Activated naive CD8-positive, alpha-beta T cell treated with anti-CD3 and anti-CD28 coated beads, Interleukin-2, amount 10 ng/mL, durations not matched to agents 7 days and 5 days (primary cell): Measurements from ENCODE around the gene PMM2. TPM values are rescaled to one million over a fixed set of nuclear protein-coding genes. Genes with fewer than 3 reads are reported as not detected.
"Not testable (repeated sequence)": the region's sequence is repeated elsewhere in the genome, so short reads cannot be mapped to it uniquely, and the experiment has no call there.

Source experiments
- ATAC-seq: fragments of 150-1000 bp; cut with Tn5 transposase; one replicate; pipeline ENCODE4 v1.10.0; 2021; ENCODE audit warnings: low read depth, moderate library complexity
- POLR2A ChIA-PET: fragments of 350-600 bp; sonication (Branson Sonifier 250); formaldehyde crosslinking; loops from one replicate; lab custom pipeline; 2021; ENCODE audit warnings: antibody characterized with exemption; lab: Charles Lee
- DNase-seq: peaks from one replicate; pipeline ENCODE4 v3.0.0; 2021
- H3K27ac Mint-ChIP-seq: one replicate; pipeline ENCODE4 v1.8.0; 2022; ENCODE audit warnings: mild to moderate bottlenecking, mixed read lengths
- H3K27me3 Mint-ChIP-seq: one replicate; pipeline ENCODE4 v1.8.0; 2022; ENCODE audit warnings: mild to moderate bottlenecking, moderate library complexity, mixed read lengths
- H3K36me3 Mint-ChIP-seq: one replicate; pipeline ENCODE4 v1.8.0; 2021; ENCODE audit warnings: mild to moderate bottlenecking, mixed read lengths
- H3K4me1 Mint-ChIP-seq: one replicate; pipeline ENCODE4 v1.8.0; 2021; ENCODE audit warnings: mixed read lengths
- H3K4me3 Mint-ChIP-seq: one replicate; pipeline ENCODE4 v1.8.0; 2022; ENCODE audit warnings: mild to moderate bottlenecking, moderate library complexity, mixed read lengths
- H3K9me3 Mint-ChIP-seq: one replicate; pipeline ENCODE4 v1.8.0; 2021; ENCODE audit warnings: mixed read lengths
- total RNA-seq, 2 experiments: library from RNA; stranded (reverse); gene quantifications; one replicate each; pipeline ENCODE4 v1.2.3, GENCODE V29; 2021

The PMM2 gene
- total RNA-seq = 10 to 100 TPM; 36.4 to 38.5 TPM

DNA sequence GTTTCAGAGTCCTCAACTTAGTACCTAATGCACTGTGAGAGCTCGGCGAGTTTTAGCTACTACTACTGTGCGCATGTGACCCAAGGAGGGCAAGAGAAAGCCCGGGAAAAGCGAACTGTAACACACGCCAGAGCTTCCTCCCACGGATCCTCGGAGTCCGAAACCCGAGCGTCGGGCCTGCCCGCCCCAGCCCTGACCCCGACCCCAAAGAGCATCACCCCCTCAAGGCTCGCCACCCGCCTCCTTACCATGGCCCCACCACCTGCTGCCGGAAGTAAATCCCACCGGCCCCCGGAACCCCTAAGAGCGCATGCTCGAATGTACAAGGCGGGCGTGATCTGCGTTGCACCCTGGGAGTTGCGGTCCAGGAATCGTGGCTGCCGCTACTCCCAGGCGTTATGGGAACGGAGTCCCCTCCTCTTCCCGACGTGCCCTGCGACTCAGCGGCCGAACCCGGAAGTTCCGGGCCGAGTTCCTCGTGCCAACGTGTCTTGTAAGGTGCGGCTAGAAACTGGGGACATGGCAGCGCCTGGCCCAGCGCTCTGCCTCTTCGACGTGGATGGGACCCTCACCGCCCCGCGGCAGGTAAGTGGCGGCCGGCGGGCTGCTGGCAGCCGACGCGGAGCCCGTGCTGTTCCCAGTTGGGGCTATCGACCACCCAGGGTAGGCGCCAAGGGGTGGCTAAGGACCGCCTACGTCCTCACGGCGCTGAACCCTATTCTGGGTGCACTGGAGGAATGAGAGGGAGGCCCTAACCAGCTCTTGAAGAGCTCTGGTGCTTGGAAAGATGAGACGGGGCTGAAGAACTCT lies at the start of gene PMM2, which contains the start of gene TMEM186:
Gene PMM2, plus strand, starts transcription at position 476 of the 810 bp plus-strand sequence. Its CDS starts 44 bp downstream, at position 520.
Gene TMEM186, minus strand, starts transcription at position 276 of the 810 bp plus-strand sequence. Its CDS starts 25 bp downstream, at position 251.
- POLR2A ChIA-PET = interaction anchor here (0.8 to 3.4 kb wide), 8 partner anchors 19 to 294 kb away, joined by 3 to 44 read pairs (median 4); partner anchors contain the start of genes ABAT, CARHSP1 and HAPSTR1
- peak; percentile 98 for ATAC-seq
- peak within 1 kb of the TSS; percentile 93 for H3K4me3 Mint-ChIP-seq
- peak; percentile 90 for DNase-seq
- peaks cover 34% of the 10 kb centered on the region for H3K4me1 Mint-ChIP-seq
- H3K9me3 Mint-ChIP-seq = no peaks in the 10 kb centered on the region
- no peaks in the 10 kb centered on the region for H3K27me3 Mint-ChIP-seq
- peak within 1 kb of the TSS; percentile 89 for H3K27ac Mint-ChIP-seq
- H3K36me3 Mint-ChIP-seq = peaks cover 8% of the 10 kb centered on the region

GRCh38 chr16:8748944-8749343 lies 48.7 kb upstream of the PMM2 start:
- DNase-seq, ATAC-seq, H3K4me3 Mint-ChIP-seq, H3K27ac Mint-ChIP-seq, H3K4me1 Mint-ChIP-seq, H3K27me3 Mint-ChIP-seq, POLR2A ChIA-PET, H3K36me3 Mint-ChIP-seq, H3K9me3 Mint-ChIP-seq: not testable (repeated sequence)

DNA sequence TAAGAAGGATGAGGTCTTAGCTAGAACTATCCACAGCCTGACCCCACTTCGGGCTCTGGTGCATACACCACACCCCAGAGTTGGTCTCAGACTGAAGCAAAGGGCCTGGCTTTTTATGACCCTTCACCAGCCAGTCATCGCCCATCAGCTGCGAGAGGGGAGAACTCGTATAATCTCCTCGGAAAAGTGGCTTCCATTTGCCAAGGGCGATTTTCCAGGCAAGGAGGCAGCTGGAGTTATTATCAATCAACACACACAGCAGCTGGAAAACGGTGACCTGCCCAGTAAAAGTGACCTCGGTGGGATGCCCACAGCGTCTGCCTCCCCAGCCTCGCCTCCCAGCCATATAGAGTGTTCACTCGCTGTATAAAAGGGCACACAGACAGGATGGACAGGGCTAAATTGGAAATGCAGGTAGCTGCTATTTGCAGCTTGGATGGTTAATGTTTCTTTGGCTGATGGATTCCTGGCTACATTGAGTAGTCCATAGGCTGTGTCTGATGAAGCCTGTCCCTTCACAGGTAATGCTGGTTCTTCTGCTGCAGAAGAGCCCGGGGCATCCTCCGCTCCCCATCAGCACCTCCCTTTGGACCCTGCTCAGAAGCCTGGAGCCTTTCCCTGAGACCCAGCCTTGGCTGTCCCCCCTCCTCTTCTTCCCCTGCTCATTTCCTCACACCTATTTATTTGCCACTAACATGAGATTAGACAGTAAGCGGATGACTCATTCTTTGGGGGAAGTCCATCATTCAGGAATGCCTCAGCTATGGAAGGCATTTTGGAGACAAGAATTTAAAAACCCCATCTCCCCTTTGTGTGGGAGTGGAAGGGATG lies 45.9 kb upstream of the PMM2 start:
- ATAC-seq (no peak), DNase-seq (no peak)
- Mint-ChIP-seq H3K27ac (no peak overlapping the region), H3K4me1 (no peaks in the 10 kb centered on the region), H3K27me3 (no peaks in the 10 kb centered on the region), H3K4me3 (no peak overlapping the region), H3K36me3 (no peaks in the 10 kb centered on the region), H3K9me3 (no peaks in the 10 kb centered on the region)
- POLR2A ChIA-PET = interaction anchor here (0.6 kb wide), 1 partner anchor 446 kb away, joined by 3 read pairs; no protein-coding TSS in a partner anchor

GRCh38 chr16:8752706-8753105 lies 44.9 kb upstream of the PMM2 start:
- Mint-ChIP-seq H3K4me3 (no peak overlapping the region), H3K27ac (no peak overlapping the region), H3K27me3 (no peaks in the 10 kb centered on the region), H3K4me1 (no peaks in the 10 kb centered on the region), H3K36me3 (no peaks in the 10 kb centered on the region), H3K9me3 (no peaks in the 10 kb centered on the region)
- no peak for DNase-seq
- POLR2A ChIA-PET = no interaction called here
- ATAC-seq = no peak

DNA sequence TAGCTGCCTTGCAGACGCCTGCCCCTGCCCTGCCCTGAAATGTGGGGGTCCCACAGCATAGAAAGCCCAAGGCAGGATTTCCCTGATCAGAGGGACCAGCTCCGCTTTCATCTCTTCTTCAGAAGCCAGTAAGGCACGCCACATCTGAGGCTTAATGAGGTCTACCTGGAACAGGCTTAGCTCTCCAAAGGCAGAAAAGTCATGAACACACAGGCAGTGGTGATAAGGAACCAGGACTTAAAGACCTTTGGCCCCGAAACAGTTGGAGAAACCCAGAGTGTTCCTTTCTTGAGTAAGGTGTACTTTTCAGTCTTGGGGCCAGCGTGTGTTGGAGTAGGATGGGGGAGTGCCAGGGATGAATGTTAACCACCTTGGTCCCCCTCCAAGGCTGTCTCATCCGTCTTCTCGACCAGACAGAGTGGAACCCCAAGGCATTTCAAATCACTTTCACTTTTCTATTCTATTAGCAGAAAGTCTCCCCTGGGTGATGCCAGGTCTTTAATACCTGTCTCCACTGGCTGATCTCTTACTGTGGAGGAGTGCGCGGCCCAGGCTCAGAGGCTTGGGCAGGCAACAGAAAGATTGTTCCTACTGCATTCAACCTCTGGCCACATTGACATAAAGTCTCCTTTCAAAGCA lies 44.1 kb upstream of the PMM2 start:
- Mint-ChIP-seq H3K27ac (no peak overlapping the region), H3K27me3 (no peaks in the 10 kb centered on the region), H3K9me3 (no peaks in the 10 kb centered on the region), H3K36me3 (no peaks in the 10 kb centered on the region), H3K4me1 (no peaks in the 10 kb centered on the region), H3K4me3 (no peak overlapping the region)
- DNase-seq = no peak
- no peak for ATAC-seq
- POLR2A ChIA-PET = no interaction called here

DNA sequence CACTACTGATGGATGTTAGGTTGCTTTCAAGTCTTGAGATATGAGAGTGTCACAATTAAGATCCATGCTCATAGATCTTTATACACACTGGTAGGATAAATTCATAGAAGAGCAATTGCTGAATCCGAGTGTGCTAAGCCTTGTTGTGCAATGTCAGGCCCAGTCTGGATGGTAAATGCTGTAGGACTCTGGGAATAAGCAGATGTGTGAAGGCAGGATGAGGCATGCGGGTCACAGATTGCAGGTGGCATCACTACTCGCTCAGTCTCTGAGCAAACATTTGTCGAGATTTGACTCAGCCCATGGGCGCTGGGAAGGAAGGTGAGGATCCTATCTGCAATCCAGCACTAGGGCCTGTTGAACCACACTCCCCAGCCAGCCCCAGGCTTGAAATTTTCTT lies 40.9 kb upstream of the PMM2 start:
- H3K36me3 Mint-ChIP-seq = no peaks in the 10 kb centered on the region
- H3K9me3 Mint-ChIP-seq = no peaks in the 10 kb centered on the region
- no peaks in the 10 kb centered on the region for H3K27me3 Mint-ChIP-seq
- H3K4me1 Mint-ChIP-seq = no peaks in the 10 kb centered on the region
- DNase-seq (no peak), ATAC-seq (no peak)
- H3K4me3 Mint-ChIP-seq = no peak overlapping the region
- H3K27ac Mint-ChIP-seq = no peak overlapping the region
- POLR2A ChIA-PET = no interaction called here

GRCh38 chr16:8758022-8758421 lies 39.6 kb upstream of the PMM2 start:
- no peaks in the 10 kb centered on the region for H3K27me3 Mint-ChIP-seq
- ATAC-seq (no peak), DNase-seq (no peak)
- H3K27ac Mint-ChIP-seq = no peak overlapping the region
- no peaks in the 10 kb centered on the region for H3K9me3 Mint-ChIP-seq
- H3K4me1 Mint-ChIP-seq = no peaks in the 10 kb centered on the region
- no peaks in the 10 kb centered on the region for H3K36me3 Mint-ChIP-seq
- H3K4me3 Mint-ChIP-seq = no peak overlapping the region
- POLR2A ChIA-PET = no interaction called here

GRCh38 chr16:8760021-8760420 lies 37.6 kb upstream of the PMM2 start:
- ATAC-seq (no peak), DNase-seq (no peak)
- no peak overlapping the region for H3K4me3 Mint-ChIP-seq
- H3K4me1 Mint-ChIP-seq = no peaks in the 10 kb centered on the region
- no peaks in the 10 kb centered on the region for H3K36me3 Mint-ChIP-seq
- no peak overlapping the region for H3K27ac Mint-ChIP-seq
- H3K27me3 Mint-ChIP-seq = no peaks in the 10 kb centered on the region
- POLR2A ChIA-PET = no interaction called here
- no peaks in the 10 kb centered on the region for H3K9me3 Mint-ChIP-seq

GRCh38 chr16:8761078-8761477 lies 36.6 kb upstream of the PMM2 start:
- POLR2A ChIA-PET = no interaction called here
- H3K4me1 Mint-ChIP-seq = no peaks in the 10 kb centered on the region
- H3K4me3 Mint-ChIP-seq = no peak overlapping the region
- no peaks in the 10 kb centered on the region for H3K27me3 Mint-ChIP-seq
- H3K9me3 Mint-ChIP-seq = no peaks in the 10 kb centered on the region
- no peak overlapping the region for H3K27ac Mint-ChIP-seq
- H3K36me3 Mint-ChIP-seq = no peaks in the 10 kb centered on the region
- no peak for DNase-seq
- ATAC-seq = no peak

GRCh38 chr16:8762254-8762653 lies 35.4 kb upstream of the PMM2 start:
- H3K27ac Mint-ChIP-seq = no peak overlapping the region
- H3K27me3 Mint-ChIP-seq = no peaks in the 10 kb centered on the region
- POLR2A ChIA-PET = no interaction called here

GRCh38 chr16:8763083-8763482 lies 34.6 kb upstream of the PMM2 start:
- Mint-ChIP-seq H3K27ac (no peak overlapping the region), H3K9me3 (no peaks in the 10 kb centered on the region)
- no peak for ATAC-seq

More at GRCh38 chr16:8762254-8762653, 35.4 kb upstream of the PMM2 start:
- H3K9me3 Mint-ChIP-seq = no peaks in the 10 kb centered on the region
- no peaks in the 10 kb centered on the region for H3K4me1 Mint-ChIP-seq
- DNase-seq (no peak), ATAC-seq (no peak)
- no peak overlapping the region for H3K4me3 Mint-ChIP-seq
- H3K36me3 Mint-ChIP-seq = no peaks in the 10 kb centered on the region

GRCh38 chr16:8763899-8764298 lies 33.7 kb upstream of the PMM2 start:
- Mint-ChIP-seq H3K27ac (no peak overlapping the region), H3K27me3 (no peaks in the 10 kb centered on the region), H3K4me3 (no peak overlapping the region), H3K9me3 (no peaks in the 10 kb centered on the region), H3K4me1 (no peaks in the 10 kb centered on the region), H3K36me3 (no peaks in the 10 kb centered on the region)
- POLR2A ChIA-PET = no interaction called here
- ATAC-seq = no peak
- no peak for DNase-seq

More at GRCh38 chr16:8763083-8763482, 34.6 kb upstream of the PMM2 start:
- H3K27me3 Mint-ChIP-seq = no peaks in the 10 kb centered on the region
- POLR2A ChIA-PET = no interaction called here
- DNase-seq = no peak
- no peak overlapping the region for H3K4me3 Mint-ChIP-seq
- H3K4me1 Mint-ChIP-seq = no peaks in the 10 kb centered on the region
- no peaks in the 10 kb centered on the region for H3K36me3 Mint-ChIP-seq

DNA sequence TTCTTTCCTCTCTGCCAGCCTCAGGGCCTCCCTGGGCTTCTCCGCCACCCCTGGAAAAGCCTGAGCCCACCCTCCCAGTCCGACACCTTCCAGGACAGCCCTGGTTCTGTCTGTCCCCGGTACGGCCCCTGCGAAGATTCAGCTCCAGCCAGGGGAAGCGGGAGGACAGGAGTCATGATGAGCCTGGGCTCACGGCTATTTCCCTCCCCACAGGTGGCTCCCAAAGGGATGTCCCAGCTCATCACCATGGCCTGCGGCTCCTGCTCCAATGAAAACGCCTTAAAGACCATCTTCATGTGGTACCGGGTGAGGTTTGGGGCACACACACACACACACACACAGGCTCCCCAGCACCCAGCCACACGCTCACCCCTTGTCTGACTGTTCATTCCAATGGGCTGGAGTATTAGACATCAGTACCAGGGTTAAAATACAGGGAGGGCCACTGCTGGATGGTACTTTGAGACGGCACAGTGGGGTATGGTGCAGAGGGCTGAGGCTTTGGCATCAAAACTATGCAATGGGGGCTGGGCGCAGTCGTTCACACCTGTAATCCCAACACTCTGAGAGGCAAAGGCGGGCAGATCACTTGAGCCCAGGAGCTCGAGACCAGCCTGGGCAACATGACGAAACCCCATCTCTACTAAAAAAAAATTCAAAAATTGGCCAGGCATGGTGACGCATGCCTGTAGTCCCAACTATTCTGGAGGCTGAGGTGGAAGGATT lies 33.0 kb upstream of the PMM2 start:
- no peak for DNase-seq
- Mint-ChIP-seq H3K27ac (no peak overlapping the region), H3K4me3 (no peak overlapping the region), H3K36me3 (no peaks in the 10 kb centered on the region), H3K4me1 (no peaks in the 10 kb centered on the region), H3K9me3 (no peaks in the 10 kb centered on the region), H3K27me3 (no peaks in the 10 kb centered on the region)
- no peak for ATAC-seq
- POLR2A ChIA-PET = no interaction called here
